Sigmoid colon (tissue), 4 donors: ENCODE results near the gene ECT2L.

Experiments
- EP300 ChIP-seq, 4 donors: sonication (generic); formaldehyde crosslinking; IDR thresholded peaks; one replicate each; pipeline ENCODE4 v1.6.1; 2017; ENCODE audit warnings: antibody characterized with exemption in 4 of 4
- POLR2A ChIP-seq, 2 donors: fragments of 450-650 bp; IDR thresholded peaks; one replicate each; pipeline ENCODE4 v1.6.1; 2016; ENCODE audit warnings: antibody characterized with exemption in 2 of 2, mild to moderate bottlenecking in 2 of 2, moderate library complexity in 2 of 2
- TF ChIP-seq, protein P1 (sequence below), 4 experiments: fragments of 450-650 bp in 3 of 4; fragments of 200-600 bp in 1 of 4; IDR thresholded peaks; one replicate each; pipeline ENCODE4 v1.5.1; 2016 to 2019; ENCODE audit warnings: antibody characterized with exemption in 4 of 4, mild to moderate bottlenecking in 3 of 4, moderate library complexity in 2 of 4

DNA sequence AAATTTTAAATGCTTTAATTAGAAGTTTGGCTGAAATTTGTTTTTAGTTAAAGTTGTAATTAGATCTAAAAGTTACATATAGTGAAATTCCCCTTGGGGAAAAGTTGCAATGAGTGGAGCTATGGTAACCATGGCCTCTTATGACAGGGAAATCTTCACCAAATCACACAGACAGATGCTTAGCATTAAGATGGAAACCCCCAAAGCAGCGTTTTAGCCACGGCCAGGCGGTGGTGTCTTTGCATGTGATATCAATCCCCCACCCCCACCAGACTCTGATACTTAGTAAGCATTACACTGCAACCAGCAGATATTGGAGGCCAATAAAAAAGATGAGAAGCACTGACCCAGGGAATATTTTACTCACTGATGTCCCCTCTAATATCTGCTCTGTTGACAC, 116.4 kb downstream of the ECT2L start:
- TF ChIP-seq, protein P1, sequence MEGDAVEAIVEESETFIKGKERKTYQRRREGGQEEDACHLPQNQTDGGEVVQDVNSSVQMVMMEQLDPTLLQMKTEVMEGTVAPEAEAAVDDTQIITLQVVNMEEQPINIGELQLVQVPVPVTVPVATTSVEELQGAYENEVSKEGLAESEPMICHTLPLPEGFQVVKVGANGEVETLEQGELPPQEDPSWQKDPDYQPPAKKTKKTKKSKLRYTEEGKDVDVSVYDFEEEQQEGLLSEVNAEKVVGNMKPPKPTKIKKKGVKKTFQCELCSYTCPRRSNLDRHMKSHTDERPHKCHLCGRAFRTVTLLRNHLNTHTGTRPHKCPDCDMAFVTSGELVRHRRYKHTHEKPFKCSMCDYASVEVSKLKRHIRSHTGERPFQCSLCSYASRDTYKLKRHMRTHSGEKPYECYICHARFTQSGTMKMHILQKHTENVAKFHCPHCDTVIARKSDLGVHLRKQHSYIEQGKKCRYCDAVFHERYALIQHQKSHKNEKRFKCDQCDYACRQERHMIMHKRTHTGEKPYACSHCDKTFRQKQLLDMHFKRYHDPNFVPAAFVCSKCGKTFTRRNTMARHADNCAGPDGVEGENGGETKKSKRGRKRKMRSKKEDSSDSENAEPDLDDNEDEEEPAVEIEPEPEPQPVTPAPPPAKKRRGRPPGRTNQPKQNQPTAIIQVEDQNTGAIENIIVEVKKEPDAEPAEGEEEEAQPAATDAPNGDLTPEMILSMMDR (IDR thresholded peaks at IDR 0.05): no peak
- TF ChIP-seq EP300 (IDR thresholded peaks at IDR 0.05) (no peak), POLR2A (IDR thresholded peaks at IDR 0.05) (no peak)
